NCI-H446 treated with DMSO at 0.1 percent for 48 hours (cell line): ENCODE measurements around the gene FOXL2.

Experiments
- DNase-seq: peaks from one replicate; lab custom pipeline; 2025; lab: John Stamatoyannopoulos, UW

The FOXL2 gene

GRCh38 chr3:138945709-138946662 is 951 bp downstream of the FOXL2 start:
- no peak for DNase-seq

- no peak for DNase-seq
Observed at GRCh38 chr3:138944929-138945708, 1.8 kb downstream of the FOXL2 start.

DNA sequence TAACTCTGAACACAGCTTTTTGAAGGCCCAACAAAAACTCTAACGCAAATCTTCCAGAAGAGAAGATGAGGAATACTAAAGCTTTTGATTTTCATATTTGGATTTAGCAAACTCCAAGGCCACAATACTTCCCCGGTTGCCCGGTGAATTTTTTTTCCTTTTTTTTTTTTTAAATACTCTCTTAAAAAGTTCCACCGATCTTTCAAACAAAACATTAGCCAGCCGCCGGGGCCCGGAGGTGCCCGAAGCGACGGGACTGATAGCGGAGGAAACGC is 2.3 kb downstream of the FOXL2 start:
- no peak for DNase-seq

GRCh38 chr3:138943724-138944653 is 2.9 kb downstream of the FOXL2 start:
- DNase-seq = no peak

- no peak for DNase-seq
Observed at GRCh38 chr3:138942861-138943623, 3.9 kb downstream of the FOXL2 start.

GRCh38 chr3:138942271-138942670 is 4.7 kb downstream of the FOXL2 start:
- no peak for DNase-seq

DNA sequence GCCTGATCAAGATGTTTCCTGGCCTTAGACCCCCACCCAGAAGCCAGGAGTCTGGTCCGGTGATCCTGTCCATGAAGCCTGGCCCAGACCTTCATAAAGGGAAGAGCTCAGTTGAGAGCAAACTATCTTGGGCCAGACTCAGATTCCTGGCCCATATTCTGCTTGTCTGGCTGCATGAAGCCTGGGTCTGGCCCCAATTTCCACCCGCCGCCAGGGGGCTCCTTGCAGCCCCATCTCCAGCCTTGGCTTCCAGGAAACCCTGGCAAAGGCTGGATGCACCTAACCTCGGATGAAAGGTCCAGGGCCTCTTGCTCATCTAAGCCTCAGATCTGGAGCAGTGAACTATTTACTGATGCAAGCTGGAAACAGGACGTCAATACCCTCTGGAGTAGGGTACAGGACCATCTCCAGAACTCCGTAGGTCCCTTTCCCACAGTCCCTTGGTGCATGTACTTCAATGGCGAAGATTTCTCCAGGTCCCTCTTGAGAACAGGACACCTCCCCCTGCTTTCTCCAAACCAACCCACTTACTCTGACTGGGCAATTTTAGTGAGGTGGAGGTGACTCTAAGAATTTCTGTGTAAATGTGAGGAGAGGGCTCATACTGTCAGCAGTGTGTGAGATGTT is 5.6 kb downstream of the FOXL2 start:
- DNase-seq = no peak

GRCh38 chr3:138940446-138940845 is 6.5 kb downstream of the FOXL2 start:
- no peak for DNase-seq

DNA sequence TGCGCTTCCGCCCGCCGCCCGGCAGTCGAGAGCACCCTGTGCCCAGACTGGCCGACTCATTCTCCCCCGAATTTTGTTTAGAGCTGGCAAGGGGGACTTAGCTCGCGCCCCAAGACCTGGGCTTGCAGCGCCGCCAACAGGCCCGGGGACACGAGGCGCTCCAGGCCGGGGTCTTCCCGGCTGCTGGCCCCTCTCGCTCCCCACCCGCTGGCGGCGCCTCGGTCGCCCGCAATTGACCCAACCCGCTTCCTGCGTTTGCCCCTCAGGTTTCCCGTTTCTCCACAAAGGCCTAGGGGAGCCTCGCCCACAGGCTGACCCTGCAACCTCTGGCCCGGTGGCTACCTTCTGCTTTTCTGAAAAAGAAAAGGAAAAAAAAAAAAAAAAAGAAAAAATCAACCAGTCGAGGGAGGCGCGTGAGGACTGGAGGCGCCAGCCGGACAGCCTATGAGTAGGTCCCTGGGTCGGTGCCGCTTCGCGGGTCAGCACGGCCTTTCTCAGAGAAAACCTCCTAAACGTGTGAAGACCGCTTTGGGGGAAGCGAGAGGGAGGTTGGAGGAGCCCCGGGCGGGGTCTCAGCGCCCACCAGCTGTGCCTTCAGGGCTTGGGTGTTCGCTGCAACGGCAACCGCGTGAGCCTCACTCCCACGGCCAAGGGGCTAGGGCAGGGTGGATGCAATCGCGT is 7.2 kb downstream of the FOXL2 start:
- DNase-seq = no peak

- DNase-seq = no peak
Observed at GRCh38 chr3:138938877-138939560, 7.9 kb downstream of the FOXL2 start.

- DNase-seq = no peak
Observed at GRCh38 chr3:138938056-138938876, 8.7 kb downstream of the FOXL2 start.

- no peak for DNase-seq
Observed at GRCh38 chr3:138937690-138938055, 9.3 kb downstream of the FOXL2 start.

DNA sequence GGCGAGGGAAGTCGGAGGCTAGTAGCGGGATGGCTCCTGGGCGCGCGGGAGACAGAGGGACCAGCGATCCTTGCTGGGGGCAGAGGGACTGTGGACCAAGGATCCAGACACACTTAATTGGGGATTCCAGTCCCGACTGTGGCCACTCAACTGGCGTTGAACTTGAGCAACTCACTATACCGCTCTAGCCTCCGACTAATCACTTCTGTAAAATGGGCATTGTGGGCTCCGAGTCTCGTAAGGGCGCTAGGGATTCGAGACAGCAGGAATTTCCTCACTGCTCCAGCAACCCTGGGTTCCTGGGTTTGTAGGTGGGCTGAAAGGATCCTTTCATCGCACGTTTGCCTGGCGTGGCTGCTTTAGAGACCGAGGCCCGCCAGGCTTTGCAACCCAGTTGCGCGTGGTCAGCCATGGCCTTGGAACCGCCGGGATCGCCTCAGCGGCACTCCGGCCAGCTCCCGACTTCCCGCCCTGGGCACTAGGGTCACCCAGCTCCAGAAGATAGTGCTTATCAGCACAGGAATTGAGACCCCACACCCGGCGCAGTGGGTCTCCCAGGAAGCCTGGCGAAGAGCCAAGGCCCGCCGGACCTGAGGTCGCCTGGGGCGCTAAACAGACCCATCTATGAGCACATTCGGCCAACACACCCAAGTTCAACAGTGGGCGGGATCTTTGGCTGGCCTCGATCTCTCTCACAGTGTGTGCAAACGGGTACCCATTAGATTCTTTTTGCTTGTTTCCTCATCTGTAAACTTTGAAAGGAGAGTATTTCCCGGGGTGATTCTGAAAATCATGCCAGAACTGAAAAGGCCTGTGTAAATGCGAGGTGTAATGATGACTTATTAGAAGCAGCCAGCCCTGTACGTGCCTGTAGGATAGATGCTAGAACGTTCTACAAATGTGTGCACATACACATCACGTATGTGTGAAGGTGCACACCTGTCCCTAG is 9.9 kb downstream of the FOXL2 start:
- no peak for DNase-seq

GRCh38 chr3:138935863-138936740 is 10.8 kb downstream of the FOXL2 start:
- no peak for DNase-seq

DNA sequence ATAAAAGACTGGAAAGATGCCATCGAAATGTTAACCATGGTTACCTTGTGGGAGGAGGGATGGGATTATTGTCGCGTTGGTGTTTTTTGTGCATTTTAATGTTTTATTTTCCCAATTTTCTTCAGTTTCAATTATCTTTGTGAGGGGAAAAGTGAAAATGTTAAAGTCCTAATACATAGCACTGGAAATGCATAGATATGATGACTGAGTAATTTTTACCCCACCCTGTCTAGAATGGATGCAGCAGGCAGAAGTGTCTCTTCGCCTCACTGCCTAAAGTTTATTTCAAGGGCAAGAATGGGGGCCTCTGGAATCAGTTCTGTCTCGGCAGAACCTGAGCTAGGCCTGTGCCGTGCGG is 11.5 kb downstream of the FOXL2 start:
- no peak for DNase-seq

DNA sequence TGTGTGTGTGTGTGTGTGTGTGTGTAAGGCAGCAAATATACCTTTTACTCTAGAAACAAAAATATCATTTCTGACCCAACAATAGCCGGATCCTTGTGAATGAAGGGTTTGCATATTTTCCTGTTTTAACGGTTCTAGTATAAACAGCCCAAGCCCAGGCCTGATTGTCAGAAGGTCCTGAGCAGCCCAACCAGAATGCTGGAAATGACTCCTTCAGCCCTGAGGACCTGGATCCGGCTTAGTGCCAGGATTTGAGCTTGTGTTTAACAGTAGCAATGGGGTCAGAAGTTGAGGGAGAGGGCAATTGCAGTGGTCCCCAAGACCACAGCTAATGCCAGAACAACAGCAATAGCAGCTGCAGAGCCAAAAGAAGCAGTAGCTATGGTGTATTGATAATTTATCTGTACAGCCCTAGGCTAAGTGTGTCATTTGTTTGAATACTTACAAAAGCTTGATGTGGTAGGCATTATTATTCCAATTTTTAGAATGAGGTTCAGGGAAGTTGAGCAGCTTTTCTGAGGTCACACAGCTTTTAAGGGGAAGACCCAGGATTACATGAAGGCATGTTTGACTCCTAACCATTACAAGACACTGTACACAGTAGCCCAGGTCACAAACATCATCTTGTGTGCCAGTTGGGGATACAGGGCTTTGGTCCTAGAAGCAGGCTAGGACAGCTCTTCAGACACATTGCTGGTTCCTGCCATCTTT is 12.8 kb downstream of the FOXL2 start:
- DNase-seq = no peak
